ENCODE measurements around the gene CENPVL3.
"Not testable (repeated sequence)": the region's sequence is repeated elsewhere in the genome, so short reads cannot be mapped to it uniquely, and the experiment has no call there.

The CENPVL3 gene

DNA sequence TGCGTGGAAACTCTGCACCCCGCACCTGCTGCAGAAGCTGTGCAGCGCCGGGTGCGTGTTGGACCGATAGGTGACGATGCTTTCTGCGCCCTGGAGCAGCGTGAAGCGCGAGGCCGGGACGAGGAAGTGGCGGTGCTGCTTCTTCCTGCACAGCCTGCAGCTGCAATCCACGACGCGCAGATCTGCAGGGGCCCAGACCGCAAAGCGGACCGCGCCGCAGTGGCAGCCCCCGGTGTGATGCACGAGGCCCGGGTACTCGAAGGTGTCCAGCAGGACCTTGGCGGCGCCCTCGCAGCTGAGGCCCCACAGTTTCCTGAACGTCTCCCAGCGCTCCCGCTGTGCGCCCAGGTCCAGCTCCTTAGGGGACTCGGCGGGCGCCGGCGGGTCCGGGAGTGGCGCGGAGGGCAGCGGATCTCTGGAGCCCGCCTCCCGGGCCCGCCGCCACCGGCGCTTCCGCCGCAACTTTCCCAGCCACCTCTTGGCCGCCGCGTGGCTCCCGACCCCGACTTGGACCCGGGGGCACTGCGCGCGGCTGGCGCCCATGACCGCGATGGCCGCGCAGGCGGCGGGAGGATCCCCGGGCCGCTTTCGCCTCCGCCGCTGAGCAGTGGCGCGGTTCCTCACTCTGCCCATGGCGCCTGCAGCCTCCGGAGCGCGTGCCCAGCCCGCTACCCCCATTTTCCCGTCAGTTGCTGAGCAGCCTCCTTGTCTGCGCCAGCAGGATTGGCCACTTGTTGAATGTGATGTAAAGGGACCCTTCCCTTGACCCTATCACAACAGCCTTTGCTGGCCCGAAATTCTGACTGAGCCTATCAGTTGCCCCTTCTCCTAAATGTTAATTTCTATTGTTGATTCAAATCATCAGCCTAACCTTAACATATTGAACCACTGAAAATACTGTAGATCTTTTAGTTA lies at the start of gene CENPVL3:
Gene CENPVL3 (minus strand): TSS at position 672 of the 915 bp plus-strand sequence. CDS start 39 bp downstream, at position 633.
- H3K79me2 ChIP-seq (ENCODE audit: insufficient read depth, low read depth); H3K4me3 ChIP-seq (IDR thresholded peaks at IDR 0.05; ENCODE audit: insufficient read depth, low read depth, low read length); H3K27me3 ChIP-seq (ENCODE audit: insufficient read depth, low read depth); H4K20me1 ChIP-seq (ENCODE audit: insufficient read depth); H3K36me3 ChIP-seq (ENCODE audit: insufficient read depth); H3K4me2 ChIP-seq; H3K4me1 ChIP-seq (ENCODE audit: low read depth, poor library complexity, severe bottlenecking); H2AFZ ChIP-seq (ENCODE audit: low read depth); H3K27ac ChIP-seq; H3K9ac ChIP-seq: not testable (repeated sequence)

GRCh38 chrX:51665981-51666380 lies 47.3 kb upstream of the CENPVL3 start:
- Histone ChIP-seq H3K36me3 (ENCODE audit: insufficient read depth) (no peaks in the 10 kb centered on the region), H4K20me1 (ENCODE audit: insufficient read depth) (no peaks in the 10 kb centered on the region), H3K9ac (no peak overlapping the region), H2AFZ (ENCODE audit: low read depth) (no peak overlapping the region), H3K4me3 (IDR thresholded peaks at IDR 0.05; ENCODE audit: insufficient read depth, low read depth, low read length) (no peak overlapping the region), H3K27me3 (ENCODE audit: insufficient read depth, low read depth) (no peaks in the 10 kb centered on the region), H3K27ac (no peak overlapping the region), H3K4me2 (no peak overlapping the region), H3K4me1 (ENCODE audit: low read depth, poor library complexity, severe bottlenecking) (no peaks in the 10 kb centered on the region), H3K79me2 (ENCODE audit: insufficient read depth, low read depth) (no peaks in the 10 kb centered on the region)
- TF ChIP-seq CTCF (conservative IDR thresholded peaks at IDR 0.05; ENCODE audit: low read depth, low read length) = no peak

- Histone ChIP-seq H3K36me3 (ENCODE audit: insufficient read depth) (no peaks in the 10 kb centered on the region), H3K4me1 (ENCODE audit: low read depth, poor library complexity, severe bottlenecking) (no peaks in the 10 kb centered on the region), H3K4me2 (no peak overlapping the region), H4K20me1 (ENCODE audit: insufficient read depth) (no peaks in the 10 kb centered on the region), H3K27ac (no peak overlapping the region), H3K9ac (no peak overlapping the region), H3K79me2 (ENCODE audit: insufficient read depth, low read depth) (no peaks in the 10 kb centered on the region), H3K27me3 (ENCODE audit: insufficient read depth, low read depth) (no peaks in the 10 kb centered on the region), H3K4me3 (IDR thresholded peaks at IDR 0.05; ENCODE audit: insufficient read depth, low read depth, low read length) (no peak overlapping the region), H2AFZ (ENCODE audit: low read depth) (no peak overlapping the region)
- TF ChIP-seq CTCF (conservative IDR thresholded peaks at IDR 0.05; ENCODE audit: low read depth, low read length) = no peak
These were observed 24.7 kb upstream of the CENPVL3 start for GRCh38 chrX:51643377-51643776.

DNA sequence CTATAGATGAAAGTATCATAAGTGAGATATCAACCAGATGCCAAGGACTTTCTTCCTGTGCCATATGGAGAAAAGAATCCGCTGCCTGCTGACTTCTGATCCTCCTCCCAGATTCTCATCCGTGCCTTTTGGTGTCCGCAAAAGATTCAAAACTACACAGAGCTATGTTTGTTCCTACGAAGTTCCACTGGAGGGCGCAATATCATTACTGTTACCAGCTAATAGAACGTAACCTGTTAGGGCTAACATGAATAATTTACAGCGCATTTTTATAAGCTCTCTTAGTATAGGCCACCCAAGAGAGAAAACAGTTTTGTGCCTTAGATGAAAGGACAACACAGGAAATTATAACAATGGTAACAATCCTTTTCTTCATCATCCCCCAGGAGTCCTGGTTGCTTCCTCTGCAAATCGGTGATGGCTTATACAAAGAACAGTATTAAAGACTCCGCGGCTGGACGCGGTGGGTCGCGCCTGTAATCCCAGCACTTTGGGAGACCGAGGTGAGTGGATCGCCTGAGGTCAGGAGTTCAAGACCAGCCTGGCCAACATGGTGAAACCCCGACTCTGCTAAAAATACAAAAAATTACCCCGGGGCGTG lies 22.8 kb upstream of the CENPVL3 start:
- H3K79me2 ChIP-seq (ENCODE audit: insufficient read depth, low read depth) = no peaks in the 10 kb centered on the region
- no peaks in the 10 kb centered on the region for H4K20me1 ChIP-seq (ENCODE audit: insufficient read depth)
- H3K36me3 ChIP-seq (ENCODE audit: insufficient read depth) = no peaks in the 10 kb centered on the region
- H3K4me2 ChIP-seq = no peak overlapping the region
- H2AFZ ChIP-seq (ENCODE audit: low read depth) = no peak overlapping the region
- H3K4me3 ChIP-seq (IDR thresholded peaks at IDR 0.05; ENCODE audit: insufficient read depth, low read depth, low read length) = no peak overlapping the region
- no peaks in the 10 kb centered on the region for H3K4me1 ChIP-seq (ENCODE audit: low read depth, poor library complexity, severe bottlenecking)
- H3K27me3 ChIP-seq (ENCODE audit: insufficient read depth, low read depth) = no peaks in the 10 kb centered on the region
- no peak overlapping the region for H3K9ac ChIP-seq
- no peak overlapping the region for H3K27ac ChIP-seq
- peak; percentile 50 for TF ChIP-seq CTCF (conservative IDR thresholded peaks at IDR 0.05; ENCODE audit: low read depth, low read length)

- H3K27me3 ChIP-seq (ENCODE audit: insufficient read depth, low read depth) = not testable (repeated sequence)
These were observed 17.8 kb upstream of the CENPVL3 start for GRCh38 chrX:51636511-51636910.

More at GRCh38 chrX:51636511-51636910, 17.8 kb upstream of the CENPVL3 start:
- not testable (repeated sequence) for H3K4me1 ChIP-seq (ENCODE audit: low read depth, poor library complexity, severe bottlenecking); H3K4me3 ChIP-seq (IDR thresholded peaks at IDR 0.05; ENCODE audit: insufficient read depth, low read depth, low read length); H3K4me2 ChIP-seq; H3K9ac ChIP-seq; H2AFZ ChIP-seq (ENCODE audit: low read depth); H3K36me3 ChIP-seq (ENCODE audit: insufficient read depth); H3K27ac ChIP-seq; H3K79me2 ChIP-seq (ENCODE audit: insufficient read depth, low read depth); H4K20me1 ChIP-seq (ENCODE audit: insufficient read depth)

Data from KMS-11 (cell line).